HG02763 (cell line): Measurements from ENCODE around the gene PGAM2.

ENCODE experiments used
- ATAC-seq: cut with Tn5 transposase; IDR thresholded peaks from one replicate; pipeline ENCODE4 v1.9.1; 2021; ENCODE audit warnings: mild to moderate bottlenecking, moderate library complexity; ENCODE audit not compliant: unreplicated experiment

Gene PGAM2

DNA sequence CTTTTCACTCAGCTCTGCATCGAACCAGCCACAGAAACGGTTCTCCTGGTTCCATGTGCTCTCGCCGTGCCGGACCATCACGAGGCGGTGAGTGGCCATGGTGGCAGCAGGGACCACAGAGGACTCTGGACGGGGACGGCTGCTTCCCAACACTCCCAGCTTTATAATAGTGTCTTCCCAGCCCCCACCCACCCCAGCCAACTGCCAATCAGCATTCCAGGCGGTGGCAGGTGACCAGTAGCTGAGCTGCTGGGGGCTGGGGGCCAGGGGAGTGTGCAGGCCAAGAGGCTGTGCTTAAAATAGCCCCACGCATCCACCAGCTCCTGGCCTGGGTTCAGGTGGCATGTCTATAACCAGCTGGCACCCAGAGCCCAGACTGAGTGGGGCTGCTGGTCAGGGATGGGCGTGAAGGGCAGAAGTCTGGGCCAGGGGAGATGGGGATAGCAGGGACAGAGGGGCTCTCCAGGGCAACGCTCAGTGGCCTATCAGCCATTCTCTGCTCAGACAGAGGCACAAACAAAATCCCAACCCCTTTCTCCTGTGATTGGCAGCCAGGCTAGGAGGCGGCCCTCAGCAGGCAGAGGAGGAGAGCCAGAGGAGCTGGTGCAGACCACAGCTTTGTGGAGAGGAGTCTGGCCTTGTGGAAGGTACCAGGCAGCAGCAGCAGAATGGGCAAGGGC, at the start of gene PGAM2:
PGAM2 (minus strand) TSS at position 137 of the 680 bp plus-strand sequence; CDS start at position 99, 38 bp downstream.
- no peak for ATAC-seq

DNA sequence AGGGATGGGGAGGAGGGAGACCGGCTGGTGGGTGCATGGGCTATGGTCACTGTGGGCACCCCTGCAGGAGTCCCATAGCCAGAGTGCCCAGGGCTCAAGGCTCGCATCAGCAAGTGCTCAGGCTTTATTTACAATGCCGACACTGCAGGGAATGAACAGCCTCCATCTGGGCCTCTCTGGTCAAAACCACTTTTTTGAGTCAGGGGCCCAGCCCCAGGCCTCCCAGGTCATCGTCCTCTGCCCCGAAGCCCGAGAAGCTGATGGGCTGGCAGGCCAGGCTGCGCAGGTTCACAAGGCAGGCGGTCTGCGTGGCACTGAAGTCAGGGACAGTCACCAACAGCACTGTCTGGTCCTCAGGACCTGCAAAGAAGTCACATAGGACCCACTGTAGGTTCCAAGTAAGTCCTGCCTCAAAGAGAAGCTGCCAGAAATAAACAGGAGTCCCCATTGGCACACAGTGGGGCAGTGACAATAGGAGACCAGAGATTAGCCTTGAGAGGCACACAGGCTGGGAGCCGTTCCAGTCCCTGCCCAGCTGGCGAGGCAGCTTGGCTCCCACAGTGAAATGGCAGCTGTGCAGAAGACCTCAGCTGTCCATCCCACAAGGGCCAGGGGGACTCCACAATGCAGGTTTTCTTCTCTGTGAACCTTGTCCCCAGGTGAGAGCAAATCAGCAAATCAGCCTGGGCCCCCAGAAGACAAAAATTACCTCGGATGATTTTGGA, 49.4 kb upstream of the PGAM2 start:
- ATAC-seq = no peak

DNA sequence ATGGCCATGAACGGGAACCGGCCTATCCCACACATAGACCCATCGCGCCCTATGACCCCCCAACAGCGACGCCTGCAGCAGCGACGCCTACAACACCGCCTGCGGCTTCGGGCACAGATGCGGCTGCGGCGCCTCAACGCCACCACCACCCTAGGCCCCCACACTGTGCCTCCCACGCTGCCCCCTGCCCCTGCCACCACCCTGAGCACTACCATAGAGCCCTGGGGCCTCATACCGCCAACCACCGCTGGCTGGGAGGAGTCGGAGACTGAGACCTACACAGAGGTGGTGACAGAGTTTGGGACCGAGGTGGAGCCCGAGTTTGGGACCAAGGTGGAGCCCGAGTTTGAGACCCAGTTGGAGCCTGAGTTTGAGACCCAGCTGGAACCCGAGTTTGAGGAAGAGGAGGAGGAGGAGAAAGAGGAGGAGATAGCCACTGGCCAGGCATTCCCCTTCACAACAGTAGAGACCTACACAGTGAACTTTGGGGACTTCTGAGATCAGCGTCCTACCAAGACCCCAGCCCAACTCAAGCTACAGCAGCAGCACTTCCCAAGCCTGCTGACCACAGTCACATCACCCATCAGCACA, 48.5 kb upstream of the PGAM2 start:
- no peak for ATAC-seq

DNA sequence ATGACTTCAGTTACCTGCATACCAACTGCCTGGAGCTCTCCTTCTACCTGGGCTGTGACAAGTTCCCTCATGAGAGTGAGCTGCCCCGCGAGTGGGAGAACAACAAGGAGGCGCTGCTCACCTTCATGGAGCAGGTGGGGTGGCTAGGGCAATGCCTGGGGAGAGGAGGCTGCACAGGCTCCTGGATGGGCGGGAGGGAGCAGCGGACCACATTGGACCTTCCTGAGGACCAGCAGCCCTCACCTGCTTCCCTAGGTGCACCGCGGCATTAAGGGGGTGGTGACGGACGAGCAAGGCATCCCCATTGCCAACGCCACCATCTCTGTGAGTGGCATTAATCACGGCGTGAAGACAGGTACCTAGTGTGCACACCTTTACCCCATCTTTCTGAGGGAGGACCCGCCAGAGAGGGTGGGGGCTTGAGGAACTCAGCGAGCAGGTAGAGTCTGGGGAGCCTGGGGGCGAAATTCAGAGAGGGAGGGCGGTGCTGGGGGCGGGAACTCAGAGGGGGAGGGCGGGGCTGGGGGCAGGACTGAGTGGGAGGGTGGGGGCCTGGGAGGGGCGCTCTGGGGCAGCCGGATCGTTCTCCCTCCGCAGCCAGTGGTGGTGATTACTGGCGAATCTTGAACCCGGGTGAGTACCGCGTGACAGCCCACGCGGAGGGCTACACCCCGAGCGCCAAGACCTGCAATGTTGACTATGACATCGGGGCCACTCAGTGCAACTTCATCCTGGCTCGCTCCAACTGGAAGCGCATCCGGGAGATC, 47.8 kb upstream of the PGAM2 start:
- no peak for ATAC-seq

DNA sequence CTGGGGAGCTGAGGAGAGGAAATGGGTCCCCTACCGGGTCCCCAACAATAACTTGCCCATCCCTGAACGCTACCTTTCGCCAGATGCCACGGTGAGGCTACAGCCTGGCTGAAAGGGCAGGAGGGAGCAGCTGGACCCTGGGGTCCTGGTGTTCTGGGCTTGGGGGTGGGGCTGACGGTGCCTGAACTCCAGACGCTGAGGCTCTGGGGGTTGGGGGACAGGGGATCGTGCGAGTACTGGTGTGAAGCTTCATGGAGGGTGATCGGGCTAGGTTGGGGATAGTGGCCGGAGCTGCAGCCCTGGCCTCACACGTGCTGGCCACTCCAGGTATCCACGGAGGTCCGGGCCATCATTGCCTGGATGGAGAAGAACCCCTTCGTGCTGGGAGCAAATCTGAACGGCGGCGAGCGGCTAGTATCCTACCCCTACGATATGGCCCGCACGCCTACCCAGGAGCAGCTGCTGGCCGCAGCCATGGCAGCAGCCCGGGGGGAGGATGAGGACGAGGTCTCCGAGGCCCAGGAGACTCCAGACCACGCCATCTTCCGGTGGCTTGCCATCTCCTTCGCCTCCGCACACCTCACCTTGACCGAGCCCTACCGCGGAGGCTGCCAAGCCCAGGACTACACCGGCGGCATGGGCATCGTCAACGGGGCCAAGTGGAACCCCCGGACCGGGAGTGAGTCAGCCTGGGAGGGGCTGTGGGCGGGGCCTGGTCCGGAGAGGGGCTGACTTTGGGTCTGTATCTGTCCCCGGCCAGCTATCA, 47.0 kb upstream of the PGAM2 start:
- ATAC-seq = no peak

DNA sequence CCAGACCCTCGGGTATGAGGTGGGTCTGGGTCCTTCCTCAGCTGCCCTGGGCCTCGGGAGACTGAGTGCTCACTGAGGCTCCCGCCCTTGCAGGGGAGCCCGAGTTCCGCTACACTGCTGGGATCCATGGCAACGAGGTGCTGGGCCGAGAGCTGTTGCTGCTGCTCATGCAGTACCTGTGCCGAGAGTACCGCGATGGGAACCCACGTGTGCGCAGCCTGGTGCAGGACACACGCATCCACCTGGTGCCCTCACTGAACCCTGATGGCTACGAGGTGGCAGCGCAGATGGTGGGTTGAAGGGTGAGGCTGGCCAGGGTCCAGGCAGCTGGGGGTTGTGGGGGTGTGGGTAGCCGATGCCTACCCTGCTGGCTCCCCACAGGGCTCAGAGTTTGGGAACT, 46.4 kb upstream of the PGAM2 start:
- no peak for ATAC-seq

DNA sequence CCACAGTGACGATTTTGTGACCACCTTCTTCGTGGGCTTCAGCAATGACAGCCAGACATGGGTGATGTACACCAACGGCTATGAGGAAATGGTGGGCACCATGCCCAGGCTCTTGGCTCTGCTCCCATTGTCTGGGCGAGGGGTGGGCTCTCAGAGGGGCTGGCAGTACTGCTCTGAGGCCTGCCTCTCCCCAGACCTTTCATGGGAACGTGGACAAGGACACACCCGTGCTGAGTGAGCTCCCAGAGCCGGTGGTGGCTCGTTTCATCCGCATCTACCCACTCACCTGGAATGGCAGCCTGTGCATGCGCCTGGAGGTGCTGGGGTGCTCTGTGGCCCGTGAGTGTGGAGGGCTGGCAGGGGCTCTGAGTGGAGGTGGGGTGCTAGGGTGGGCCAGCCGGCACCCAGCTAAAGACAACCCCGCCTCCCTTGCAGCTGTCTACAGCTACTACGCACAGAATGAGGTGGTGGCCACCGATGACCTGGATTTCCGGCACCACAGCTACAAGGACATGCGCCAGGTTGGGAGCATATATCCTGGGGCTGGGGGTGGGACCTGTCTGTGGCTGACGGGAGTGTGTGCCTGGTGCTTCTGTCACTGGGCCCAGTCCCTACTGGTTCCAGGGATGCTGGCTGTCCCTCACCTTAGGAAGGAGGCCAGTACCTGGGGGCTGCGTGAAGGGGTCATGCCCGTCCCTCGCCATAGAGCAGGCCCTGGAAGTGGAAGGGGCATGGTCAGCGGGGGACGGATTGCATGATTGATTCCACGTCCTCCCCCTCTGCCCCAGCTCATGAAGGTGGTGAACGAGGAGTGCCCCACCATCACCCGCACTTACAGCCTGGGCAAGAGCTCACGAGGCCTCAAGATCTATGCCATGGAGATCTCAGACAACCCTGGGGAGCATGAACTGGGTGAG, 45.6 kb upstream of the PGAM2 start:
- ATAC-seq = no peak

DNA sequence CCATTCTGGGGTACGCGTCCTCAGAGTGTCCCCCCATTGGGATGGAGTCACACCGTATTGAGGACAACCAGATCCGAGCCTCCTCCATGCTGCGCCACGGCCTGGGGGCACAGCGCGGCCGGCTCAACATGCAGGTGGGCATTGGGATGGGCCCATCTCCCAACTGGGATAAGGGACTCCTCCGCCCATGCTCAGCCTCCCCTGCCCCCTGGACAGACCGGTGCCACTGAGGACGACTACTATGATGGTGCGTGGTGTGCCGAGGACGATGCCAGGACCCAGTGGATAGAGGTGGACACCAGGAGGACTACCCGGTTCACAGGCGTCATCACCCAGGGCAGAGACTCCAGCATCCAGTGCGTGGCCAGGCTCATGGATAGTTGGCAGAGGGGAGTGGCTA, 44.6 kb upstream of the PGAM2 start:
- ATAC-seq = no peak

DNA sequence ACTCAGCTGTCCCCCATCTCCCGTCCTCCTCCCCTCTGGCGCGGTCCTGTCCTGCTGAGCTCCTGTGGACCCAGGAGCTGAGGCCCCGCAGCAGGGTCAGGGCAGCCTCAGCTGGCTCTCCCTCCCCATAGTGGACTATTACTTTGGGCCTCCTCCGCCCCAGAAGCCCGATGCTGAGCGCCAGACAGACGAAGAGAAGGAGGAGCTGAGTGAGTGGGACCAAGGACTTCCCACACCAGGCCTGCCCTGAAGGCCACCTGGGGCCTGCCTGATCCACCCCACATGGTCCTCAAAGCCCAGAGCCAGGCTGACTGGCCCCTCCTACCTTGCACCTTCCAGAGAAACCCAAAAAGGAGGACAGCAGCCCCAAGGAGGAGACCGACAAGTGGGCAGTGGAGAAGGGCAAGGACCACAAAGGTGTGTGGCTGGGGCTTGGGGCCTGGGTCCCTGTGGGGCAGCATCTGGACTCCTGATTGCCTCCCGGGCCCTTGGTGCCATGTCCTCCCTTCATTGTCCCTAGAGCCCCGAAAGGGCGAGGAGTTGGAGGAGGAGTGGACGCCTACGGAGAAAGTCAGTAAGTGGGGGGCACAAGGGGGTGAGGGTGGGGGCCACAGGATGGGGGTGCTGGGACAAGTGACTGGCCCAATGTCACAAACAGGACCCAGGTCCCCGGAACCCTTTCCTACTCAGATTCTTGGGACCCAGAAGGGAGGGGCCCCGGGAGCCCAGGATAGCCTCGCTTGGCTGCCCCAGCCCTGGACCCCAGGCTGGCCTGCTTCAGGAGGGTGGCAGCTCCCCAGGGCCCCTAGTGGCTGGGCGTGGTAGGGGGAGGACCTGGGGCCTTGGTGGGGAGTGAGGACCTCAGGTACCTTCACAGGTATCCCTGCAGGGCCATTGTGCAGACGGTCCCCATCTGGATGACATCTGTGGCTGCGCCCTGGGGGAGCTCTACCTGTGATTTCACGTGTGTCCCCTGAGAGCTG, 43.7 kb upstream of the PGAM2 start:
- no peak for ATAC-seq

DNA sequence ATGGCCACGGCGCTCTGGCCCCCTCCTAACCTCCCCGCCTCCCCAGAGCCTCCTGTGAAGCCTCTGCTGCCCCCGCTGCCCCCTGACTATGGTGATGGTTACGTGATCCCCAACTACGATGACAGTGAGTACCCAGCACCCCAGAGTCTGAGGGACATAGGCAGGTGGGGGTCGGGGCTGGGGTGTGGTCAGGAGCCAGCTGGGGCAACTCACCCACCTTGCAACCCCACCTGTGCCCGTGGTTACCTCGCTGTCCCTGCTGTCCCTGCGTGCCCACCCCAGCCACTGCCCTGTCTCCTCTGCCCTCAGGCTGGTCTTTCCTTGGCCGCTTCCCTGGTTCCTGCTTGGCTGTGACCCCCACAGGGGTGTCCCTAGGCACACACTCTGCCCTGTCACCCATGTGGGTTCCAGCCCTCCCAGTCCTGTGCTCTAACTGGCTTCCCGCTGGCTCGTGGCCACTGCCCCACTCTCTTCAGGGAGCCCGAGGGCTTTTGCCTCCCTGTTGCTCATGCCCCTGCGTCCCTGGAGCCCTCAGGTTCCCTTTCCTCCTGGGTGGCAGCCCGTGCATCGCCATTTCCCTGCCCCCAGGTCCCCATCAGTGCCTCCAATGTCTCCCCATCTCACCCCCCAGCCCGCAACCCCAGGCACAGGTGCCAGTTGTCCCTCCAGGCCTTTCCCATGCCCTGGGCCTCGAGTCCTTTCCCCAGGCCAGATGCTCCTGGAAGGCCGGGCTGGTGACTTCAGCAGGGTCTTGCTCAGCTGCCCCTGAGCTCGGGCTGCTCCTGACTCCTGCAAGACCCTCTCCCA, 42.8 kb upstream of the PGAM2 start:
- no peak for ATAC-seq

DNA sequence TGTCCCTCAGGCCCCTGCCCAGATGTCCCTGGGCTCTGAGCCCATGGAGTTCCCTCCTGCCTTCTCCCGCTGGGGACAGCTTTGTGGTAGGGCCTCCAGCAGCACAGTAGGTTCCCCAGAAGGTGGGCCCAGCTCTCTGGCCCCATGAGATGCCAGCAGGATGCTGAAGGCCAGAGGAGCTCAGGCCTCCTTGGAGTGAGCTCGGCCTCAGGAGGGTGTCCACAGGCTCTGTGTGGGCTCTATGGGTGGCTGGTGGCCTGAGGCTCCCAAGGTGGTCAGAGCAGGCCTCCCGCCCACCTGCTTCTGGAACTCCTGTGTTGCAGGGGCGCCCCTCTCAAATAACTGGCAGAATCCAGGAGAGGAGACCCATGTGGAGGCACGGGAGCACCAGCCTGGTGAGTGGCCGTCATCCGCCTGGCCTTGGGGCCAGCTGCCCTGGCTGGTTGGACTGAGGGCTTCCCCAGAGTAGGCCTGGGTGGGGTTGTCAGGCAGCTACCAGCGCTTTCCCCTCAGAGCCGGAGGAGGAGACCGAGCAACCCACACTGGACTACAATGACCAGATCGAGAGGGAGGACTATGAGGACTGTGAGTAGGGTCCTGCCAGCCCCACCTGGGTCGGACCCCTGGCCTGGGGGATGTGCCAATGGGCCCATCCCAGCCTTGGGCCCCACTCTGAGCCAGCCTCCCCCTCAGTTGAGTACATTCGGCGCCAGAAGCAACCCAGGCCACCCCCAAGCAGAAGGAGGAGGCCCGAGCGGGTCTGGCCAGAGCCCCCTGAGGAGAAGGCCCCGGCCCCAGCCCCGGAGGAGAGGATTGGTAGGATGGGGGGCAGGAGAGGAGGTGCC, 42.0 kb upstream of the PGAM2 start:
- ATAC-seq = no peak

DNA sequence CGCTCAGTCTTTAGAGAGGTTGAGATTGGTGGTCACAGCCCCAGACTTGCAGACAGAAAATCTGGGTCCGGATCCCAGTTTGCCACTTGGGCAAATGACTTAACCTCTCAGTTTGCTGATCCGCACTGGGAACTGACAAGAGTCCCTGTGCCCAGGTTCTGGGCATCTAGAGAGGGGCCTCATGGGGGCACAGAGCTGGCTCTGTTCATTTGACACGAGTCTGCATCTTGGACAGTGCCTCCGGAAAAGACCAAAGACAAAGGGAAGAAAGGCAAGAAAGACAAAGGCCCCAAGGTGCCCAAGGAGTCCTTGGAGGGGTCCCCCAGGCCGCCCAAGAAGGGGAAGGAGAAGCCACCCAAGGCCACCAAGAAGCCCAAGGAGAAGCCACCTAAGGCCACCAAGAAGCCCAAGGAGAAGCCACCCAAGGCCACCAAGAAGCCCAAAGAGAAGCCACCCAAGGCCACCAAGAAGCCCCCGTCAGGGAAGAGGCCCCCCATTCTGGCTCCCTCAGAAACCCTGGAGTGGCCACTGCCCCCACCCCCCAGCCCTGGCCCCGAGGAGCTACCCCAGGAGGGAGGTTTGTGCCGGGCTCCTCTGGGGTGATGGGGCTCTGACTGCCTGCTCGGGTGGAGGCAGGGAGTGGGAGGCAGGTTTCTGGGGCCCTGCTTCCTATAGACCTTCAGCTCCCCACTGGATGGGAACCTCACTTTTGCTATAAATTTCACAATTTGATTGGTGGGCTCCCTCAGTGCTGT, 41.1 kb upstream of the PGAM2 start:
- ATAC-seq = no peak

DNA sequence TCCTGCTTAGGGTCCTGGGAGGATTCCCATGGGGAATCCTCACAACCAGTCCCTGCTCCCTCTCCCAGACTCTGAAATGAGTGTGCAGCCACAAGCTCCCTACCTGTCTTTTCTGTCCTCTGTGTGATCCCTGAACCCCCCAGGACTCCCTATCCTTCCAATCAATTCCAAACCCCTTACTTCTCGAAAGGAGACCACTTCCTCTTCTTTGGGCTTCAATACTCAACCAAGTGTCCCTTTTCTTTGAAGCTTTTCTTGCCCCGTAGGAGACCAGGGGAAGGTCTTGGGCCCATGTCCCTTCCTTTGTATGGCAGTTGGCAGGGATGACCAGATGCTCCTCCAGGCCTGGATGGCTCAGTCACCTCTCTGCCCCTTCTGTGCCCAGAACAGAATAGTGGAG, 40.5 kb upstream of the PGAM2 start:
- ATAC-seq = no peak

DNA sequence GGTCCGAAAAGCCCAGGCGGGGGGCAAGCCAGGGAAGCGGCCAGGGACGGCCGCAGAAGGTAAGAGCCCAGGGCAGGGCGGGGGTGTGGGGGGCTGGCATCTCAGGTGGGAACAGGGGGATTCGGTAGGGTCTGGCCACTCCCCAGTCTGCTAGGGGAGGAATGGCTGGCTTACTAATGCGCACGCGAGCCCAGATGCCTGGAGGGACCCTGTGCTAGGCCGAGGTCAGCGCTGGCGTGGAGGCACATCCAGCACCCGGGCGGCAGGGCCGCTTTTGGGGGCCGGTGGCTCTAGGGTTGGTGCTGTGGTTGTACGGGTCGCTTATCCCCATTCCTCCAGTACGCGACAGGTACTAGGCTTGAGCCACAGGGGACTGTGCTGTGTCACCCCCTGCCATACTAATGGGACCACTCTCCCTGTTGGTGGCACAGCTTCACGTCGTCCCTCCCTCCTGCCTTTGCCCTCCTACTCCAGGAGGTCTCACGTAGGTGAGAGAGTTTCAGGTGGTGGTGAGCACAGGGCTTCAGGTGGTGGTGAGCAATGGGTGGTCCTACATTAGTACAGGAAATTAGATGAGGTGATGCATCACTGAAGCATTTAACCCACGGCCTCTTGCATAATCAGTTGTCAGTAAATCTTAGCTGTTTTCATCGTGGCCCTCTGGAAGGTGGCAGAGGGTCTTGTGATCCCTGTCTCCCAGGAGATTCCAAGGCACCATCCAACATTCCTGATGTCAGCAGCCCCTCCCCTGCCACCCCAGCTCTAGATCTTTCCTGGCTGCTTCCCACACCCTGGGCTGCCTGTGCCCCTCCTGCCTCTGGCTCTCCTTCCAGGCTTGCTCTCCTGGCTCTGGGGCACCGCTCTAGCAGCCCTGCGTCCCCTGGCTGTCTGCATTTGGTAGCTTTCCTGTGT, 39.7 kb upstream of the PGAM2 start:
- ATAC-seq = no peak
